ENCODE data around the gene SERINC1.

Gene SERINC1

DNA sequence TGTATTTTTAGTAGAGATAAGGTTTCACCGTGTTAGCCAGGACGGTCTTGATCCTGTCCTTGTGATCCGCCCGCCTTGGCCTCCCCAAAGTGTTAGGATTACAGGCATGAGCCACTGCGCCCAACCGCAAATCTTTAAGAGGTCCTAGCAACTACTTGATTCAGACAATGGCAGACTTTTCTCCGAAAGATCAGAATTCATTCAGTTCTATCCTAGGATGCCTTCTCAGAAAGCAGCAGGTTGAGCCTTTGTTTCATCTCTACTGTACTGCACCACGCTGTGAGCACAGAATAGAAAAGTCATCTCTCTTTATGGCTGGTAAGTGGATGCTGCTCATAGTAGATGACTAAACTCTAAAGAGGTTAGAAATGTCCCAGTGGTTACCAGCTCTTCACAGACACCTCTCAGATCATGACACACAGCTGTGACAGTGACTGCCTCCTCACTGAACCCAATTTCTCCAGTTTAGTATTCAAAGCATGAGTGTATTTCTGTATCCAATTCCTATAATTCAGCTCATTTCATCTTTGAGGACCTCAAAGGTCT, 78.2 kb downstream of the SERINC1 start:
- no peak for FAIRE-seq

More for the DNA sequence above, 78.2 kb downstream of the SERINC1 start:
- DNase-seq (ENCODE audit: low spot score): no peak
